ENCODE results near the gene ARMC7. TPM values are rescaled to one million over a fixed set of nuclear protein-coding genes. Genes with fewer than 3 reads are reported as not detected.
A peak's percentile ranks its signal among the peaks of the same experiment; 100 is the strongest.
"Not testable (repeated sequence)": the region's sequence is repeated elsewhere in the genome, so short reads cannot be mapped to it uniquely, and the experiment has no call there.

The ARMC7 gene
- total RNA-seq, 2 donors from 2014 or later = 13.3 to 13.7 TPM

- no peak overlapping the region for H3K4me3 Mint-ChIP-seq
- H3K9me3 Mint-ChIP-seq = no peaks in the 10 kb centered on the region
- H3K4me1 Mint-ChIP-seq (ENCODE audit: low read depth in 2 of 2) = peaks cover 20 to 31% of the 10 kb centered on the region in 2 donors
- no peak for DNase-seq (ENCODE audit: low spot score)
- H3K27ac Mint-ChIP-seq = no peak overlapping the region
- no peaks in the 10 kb centered on the region for H3K27me3 Mint-ChIP-seq
- no peak for ATAC-seq
- H3K36me3 Mint-ChIP-seq = no peaks in the 10 kb centered on the region
Measured at GRCh38 chr17:75116737-75117136, 7.0 kb downstream of the ARMC7 start.

GRCh38 chr17:75118307-75118706 lies 8.5 kb downstream of the ARMC7 start:
- DNase-seq (ENCODE audit: low spot score) = no peak
- no peaks in the 10 kb centered on the region for H3K9me3 Mint-ChIP-seq
- peak overlapping the region in 1 of 2 donors; percentile 49 for H3K27ac Mint-ChIP-seq
- H3K27me3 Mint-ChIP-seq = no peaks in the 10 kb centered on the region
- no peaks in the 10 kb centered on the region for H3K36me3 Mint-ChIP-seq
- H3K4me1 Mint-ChIP-seq (ENCODE audit: low read depth in 2 of 2) = peaks cover 15 to 26% of the 10 kb centered on the region in 2 donors
- ATAC-seq = no peak
- H3K4me3 Mint-ChIP-seq = no peak overlapping the region

GRCh38 chr17:75124041-75124818 lies 14.5 kb downstream of the ARMC7 start:
- peaks cover 21 to 29% of the 10 kb centered on the region in 2 donors for H3K4me1 Mint-ChIP-seq (ENCODE audit: low read depth in 2 of 2)
- no peaks in the 10 kb centered on the region for H3K9me3 Mint-ChIP-seq
- peak overlapping the region; percentile 84 to 88 for H3K27ac Mint-ChIP-seq
- no peaks in the 10 kb centered on the region for H3K36me3 Mint-ChIP-seq
- DNase-seq (ENCODE audit: low spot score) = peak; percentile 77
- no peaks in the 10 kb centered on the region for H3K27me3 Mint-ChIP-seq
- ATAC-seq = peak; percentile 84 to 86
- peak overlapping the region; percentile 34 for H3K4me3 Mint-ChIP-seq

GRCh38 chr17:75124819-75125162 lies 15.0 kb downstream of the ARMC7 start:
- H3K4me3 Mint-ChIP-seq = peak overlapping the region; percentile 34
- peak overlapping the region; percentile 84 to 88 for H3K27ac Mint-ChIP-seq
- DNase-seq (ENCODE audit: low spot score) (no peak), ATAC-seq (peak; percentile 31 to 33)
- no peaks in the 10 kb centered on the region for H3K9me3 Mint-ChIP-seq
- H3K36me3 Mint-ChIP-seq = no peaks in the 10 kb centered on the region
- H3K27me3 Mint-ChIP-seq = no peaks in the 10 kb centered on the region
- peaks cover 24 to 29% of the 10 kb centered on the region in 2 donors for H3K4me1 Mint-ChIP-seq (ENCODE audit: low read depth in 2 of 2)

- Mint-ChIP-seq H3K9me3 (no peaks in the 10 kb centered on the region), H3K4me1 (ENCODE audit: low read depth in 2 of 2) (peaks cover 31 to 33% of the 10 kb centered on the region in 2 donors), H3K36me3 (peaks cover 4% of the 10 kb centered on the region), H3K27ac (peak overlapping the region; percentile 58 to 88), H3K4me3 (no peak overlapping the region), H3K27me3 (no peaks in the 10 kb centered on the region)
- no peak for ATAC-seq
- no peak for DNase-seq (ENCODE audit: low spot score)
Measured at GRCh38 chr17:75125984-75126383, 16.2 kb downstream of the ARMC7 start.

- DNase-seq (ENCODE audit: low spot score) = no peak
- no peak overlapping the region for H3K4me3 Mint-ChIP-seq
- no peak for ATAC-seq
- no peak overlapping the region for H3K27ac Mint-ChIP-seq
- H3K27me3 Mint-ChIP-seq = no peaks in the 10 kb centered on the region
- peaks cover 30 to 33% of the 10 kb centered on the region in 2 donors for H3K4me1 Mint-ChIP-seq (ENCODE audit: low read depth in 2 of 2)
- no peaks in the 10 kb centered on the region for H3K9me3 Mint-ChIP-seq
- H3K36me3 Mint-ChIP-seq = peaks cover 4% of the 10 kb centered on the region
Measured at GRCh38 chr17:75126954-75127353, 17.2 kb downstream of the ARMC7 start.

DNA sequence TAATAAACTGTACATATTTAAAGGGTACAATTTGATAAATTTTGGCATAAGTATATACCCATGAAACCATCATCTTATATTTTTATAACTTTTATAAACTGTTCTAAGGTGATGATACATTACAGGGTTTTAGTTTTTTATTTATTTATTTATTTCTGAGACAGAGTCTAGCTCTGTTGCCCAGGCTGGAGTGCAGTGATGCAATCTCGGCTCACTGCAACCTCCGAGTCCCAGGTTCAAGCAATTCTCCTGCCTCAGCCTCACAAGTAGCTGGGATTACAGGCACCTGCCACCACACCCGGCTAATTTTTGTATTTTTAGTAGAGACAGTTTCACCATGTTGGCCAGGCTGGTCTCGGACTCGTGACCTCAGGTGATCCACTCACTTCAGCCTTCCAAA lies 18.2 kb downstream of the ARMC7 start:
- not testable (repeated sequence) for H3K27me3 Mint-ChIP-seq; H3K9me3 Mint-ChIP-seq; ATAC-seq; H3K36me3 Mint-ChIP-seq; DNase-seq (ENCODE audit: low spot score); H3K4me3 Mint-ChIP-seq
- peaks cover 33 to 34% of the 10 kb centered on the region in 2 donors for H3K4me1 Mint-ChIP-seq (ENCODE audit: low read depth in 2 of 2)
- peak overlapping the region in 1 of 2 donors; percentile 65 for H3K27ac Mint-ChIP-seq

GRCh38 chr17:75128694-75129505 lies 19.1 kb downstream of the ARMC7 start:
- H3K27me3 Mint-ChIP-seq = no peaks in the 10 kb centered on the region
- DNase-seq (ENCODE audit: low spot score) (no peak), ATAC-seq (no peak)
- H3K27ac Mint-ChIP-seq = peak overlapping the region in 1 of 2 donors; percentile 51
- peaks cover 32 to 33% of the 10 kb centered on the region in 2 donors for H3K4me1 Mint-ChIP-seq (ENCODE audit: low read depth in 2 of 2)
- H3K9me3 Mint-ChIP-seq = no peaks in the 10 kb centered on the region
- H3K4me3 Mint-ChIP-seq = peak overlapping the region; percentile 65
- H3K36me3 Mint-ChIP-seq = peaks cover 4% of the 10 kb centered on the region

- Mint-ChIP-seq H3K4me1 (ENCODE audit: low read depth in 2 of 2) (peaks cover 26% of the 10 kb centered on the region in 2 donors), H3K27me3 (no peaks in the 10 kb centered on the region), H3K27ac (peak overlapping the region in 1 of 2 donors; percentile 51), H3K4me3 (peak overlapping the region; percentile 65), H3K9me3 (no peaks in the 10 kb centered on the region), H3K36me3 (peaks cover 4% of the 10 kb centered on the region)
- no peak for DNase-seq (ENCODE audit: low spot score)
- ATAC-seq = no peak
Measured at GRCh38 chr17:75129576-75129975, 19.8 kb downstream of the ARMC7 start.

- DNase-seq (ENCODE audit: low spot score) (no peak), ATAC-seq (no peak)
- Mint-ChIP-seq H3K9me3 (no peaks in the 10 kb centered on the region), H3K27me3 (no peaks in the 10 kb centered on the region), H3K4me1 (ENCODE audit: low read depth in 2 of 2) (peaks cover 20 to 22% of the 10 kb centered on the region in 2 donors), H3K4me3 (peak overlapping the region; percentile 92), H3K27ac (peak overlapping the region; percentile 84 to 90), H3K36me3 (peaks cover 4% of the 10 kb centered on the region)
Measured at GRCh38 chr17:75130059-75130631, 20.4 kb downstream of the ARMC7 start.

- H3K9me3 Mint-ChIP-seq = no peaks in the 10 kb centered on the region
- ATAC-seq = peak; percentile 43 to 62
- H3K27me3 Mint-ChIP-seq = no peaks in the 10 kb centered on the region
- no peak for DNase-seq (ENCODE audit: low spot score)
- peak overlapping the region; percentile 92 for H3K4me3 Mint-ChIP-seq
- H3K4me1 Mint-ChIP-seq (ENCODE audit: low read depth in 2 of 2) = peaks cover 18% of the 10 kb centered on the region in 2 donors
- H3K36me3 Mint-ChIP-seq = peaks cover 4% of the 10 kb centered on the region
- H3K27ac Mint-ChIP-seq = peak overlapping the region; percentile 84 to 90
Measured at GRCh38 chr17:75130632-75131277, 21.0 kb downstream of the ARMC7 start.

- H3K36me3 Mint-ChIP-seq = peaks cover 4% of the 10 kb centered on the region
- H3K27me3 Mint-ChIP-seq = no peaks in the 10 kb centered on the region
- peak within 1 kb of the TSS; percentile 84 to 90 for H3K27ac Mint-ChIP-seq
- peak; percentile 91 for DNase-seq (ENCODE audit: low spot score)
- peaks cover 11 to 12% of the 10 kb centered on the region in 2 donors for H3K4me1 Mint-ChIP-seq (ENCODE audit: low read depth in 2 of 2)
- H3K9me3 Mint-ChIP-seq = no peaks in the 10 kb centered on the region
- peak; percentile 96 to 97 for ATAC-seq
- peak within 1 kb of the TSS; percentile 92 for H3K4me3 Mint-ChIP-seq
Measured at GRCh38 chr17:75131278-75132017, 21.7 kb downstream of the ARMC7 start, which contains the start of gene NT5C. Gene NT5C, minus strand, starts transcription at chr17:75131742. Its CDS starts 35 bp downstream, at chr17:75131707.
